AG09319 (cell line): ENCODE measurements around the gene PODNL1.
A peak's percentile ranks its signal among the peaks of the same experiment; 100 is the strongest.

Experiments used
- DNase-seq: peaks from one replicate; pipeline ENCODE4 v3.0.0-alpha.2; 2010; ENCODE audit warnings: low read depth; ENCODE audit errors: extremely low read depth
- TF ChIP-seq, protein P1 (sequence below): IDR thresholded peaks from 2 replicates; pipeline ENCODE4 v1.5.1; 2011; ENCODE audit warnings: low read depth, mild to moderate bottlenecking, inconsistent platforms, low read length, moderate library complexity

PODNL1 gene

DNA sequence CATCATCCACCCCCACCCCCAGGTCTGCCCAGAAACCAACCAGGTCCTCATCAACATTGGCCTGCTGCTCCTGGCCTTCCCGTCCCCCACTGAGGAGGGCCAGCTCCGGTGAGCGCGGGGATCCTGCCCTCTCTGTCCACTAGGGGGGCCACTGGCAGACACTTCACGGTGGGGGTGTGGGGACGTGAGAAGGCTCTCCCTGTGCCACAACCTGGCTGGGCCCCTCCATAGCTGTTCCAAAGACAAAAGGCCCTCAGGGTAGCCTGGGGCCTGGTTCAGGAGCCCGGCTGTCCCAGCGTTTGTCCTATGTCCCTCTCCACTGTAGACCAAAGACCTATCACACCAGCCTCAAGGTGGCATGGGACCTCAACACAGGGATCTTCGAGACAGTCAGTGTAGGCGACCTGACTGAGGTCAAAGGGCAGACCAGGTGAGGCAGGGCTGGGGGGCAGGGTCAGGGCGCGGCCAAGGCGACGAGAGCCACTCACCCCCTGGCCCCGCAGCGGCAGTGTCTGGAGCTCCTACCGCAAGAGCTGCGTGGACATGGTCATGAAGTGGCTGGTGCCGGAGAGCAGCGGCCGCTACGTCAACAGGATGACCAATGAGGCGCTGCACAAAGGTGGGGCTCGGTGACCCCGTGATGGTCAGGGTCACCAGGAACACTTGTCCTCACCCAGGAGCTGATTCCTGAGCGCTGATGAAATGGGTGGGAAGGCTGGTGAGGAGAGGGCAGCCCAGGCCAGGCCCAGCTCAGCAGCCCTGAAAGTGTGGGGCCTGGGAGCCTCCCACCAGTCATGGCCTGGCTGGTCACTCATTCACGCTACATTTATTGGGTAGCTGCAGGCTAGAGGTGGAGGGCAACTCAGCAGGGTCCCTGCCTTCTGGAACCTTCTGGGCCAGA lies 22.0 kb upstream of the PODNL1 start:
- TF ChIP-seq, protein P1, sequence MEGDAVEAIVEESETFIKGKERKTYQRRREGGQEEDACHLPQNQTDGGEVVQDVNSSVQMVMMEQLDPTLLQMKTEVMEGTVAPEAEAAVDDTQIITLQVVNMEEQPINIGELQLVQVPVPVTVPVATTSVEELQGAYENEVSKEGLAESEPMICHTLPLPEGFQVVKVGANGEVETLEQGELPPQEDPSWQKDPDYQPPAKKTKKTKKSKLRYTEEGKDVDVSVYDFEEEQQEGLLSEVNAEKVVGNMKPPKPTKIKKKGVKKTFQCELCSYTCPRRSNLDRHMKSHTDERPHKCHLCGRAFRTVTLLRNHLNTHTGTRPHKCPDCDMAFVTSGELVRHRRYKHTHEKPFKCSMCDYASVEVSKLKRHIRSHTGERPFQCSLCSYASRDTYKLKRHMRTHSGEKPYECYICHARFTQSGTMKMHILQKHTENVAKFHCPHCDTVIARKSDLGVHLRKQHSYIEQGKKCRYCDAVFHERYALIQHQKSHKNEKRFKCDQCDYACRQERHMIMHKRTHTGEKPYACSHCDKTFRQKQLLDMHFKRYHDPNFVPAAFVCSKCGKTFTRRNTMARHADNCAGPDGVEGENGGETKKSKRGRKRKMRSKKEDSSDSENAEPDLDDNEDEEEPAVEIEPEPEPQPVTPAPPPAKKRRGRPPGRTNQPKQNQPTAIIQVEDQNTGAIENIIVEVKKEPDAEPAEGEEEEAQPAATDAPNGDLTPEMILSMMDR: peak; percentile 16
- DNase-seq: no peak

DNA sequence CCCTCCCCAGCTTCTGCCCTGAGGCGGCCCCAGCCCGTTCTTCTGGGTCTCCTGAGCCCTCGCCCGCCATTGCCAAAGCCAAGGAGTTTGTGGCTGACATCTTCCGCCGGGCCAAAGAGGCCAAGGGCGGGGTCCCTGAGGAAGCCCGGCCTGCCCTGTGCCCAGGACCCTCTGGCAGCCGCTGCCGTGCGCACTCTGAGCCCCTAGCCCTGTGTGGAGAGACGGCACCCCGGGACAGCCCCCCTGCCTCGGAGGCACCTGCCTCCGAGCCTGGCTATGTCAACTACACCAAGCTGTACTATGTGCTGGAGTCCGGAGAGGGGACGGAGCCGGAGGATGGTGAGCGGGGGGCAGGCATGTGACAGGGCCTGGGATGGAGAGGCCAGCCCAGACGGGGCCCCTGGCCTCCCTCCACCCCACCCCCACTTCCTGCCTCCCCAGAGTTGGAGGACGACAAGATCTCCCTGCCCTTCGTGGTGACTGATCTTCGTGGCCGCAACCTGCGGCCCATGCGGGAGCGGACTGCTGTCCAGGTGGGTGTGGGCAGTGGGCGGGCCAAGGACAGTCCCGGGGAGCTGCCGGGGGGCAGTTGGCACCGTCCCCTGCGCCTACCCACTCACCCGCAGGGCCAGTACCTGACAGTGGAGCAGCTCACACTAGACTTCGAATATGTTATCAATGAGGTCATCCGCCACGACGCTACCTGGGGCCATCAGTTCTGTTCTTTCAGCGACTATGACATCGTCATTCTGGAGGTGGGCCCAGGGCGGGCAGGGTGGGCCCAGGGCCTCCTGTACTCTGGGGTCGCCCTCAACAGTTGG lies 21.1 kb upstream of the PODNL1 start:
- DNase-seq: no peak
- TF ChIP-seq, protein P1: no peak

DNA sequence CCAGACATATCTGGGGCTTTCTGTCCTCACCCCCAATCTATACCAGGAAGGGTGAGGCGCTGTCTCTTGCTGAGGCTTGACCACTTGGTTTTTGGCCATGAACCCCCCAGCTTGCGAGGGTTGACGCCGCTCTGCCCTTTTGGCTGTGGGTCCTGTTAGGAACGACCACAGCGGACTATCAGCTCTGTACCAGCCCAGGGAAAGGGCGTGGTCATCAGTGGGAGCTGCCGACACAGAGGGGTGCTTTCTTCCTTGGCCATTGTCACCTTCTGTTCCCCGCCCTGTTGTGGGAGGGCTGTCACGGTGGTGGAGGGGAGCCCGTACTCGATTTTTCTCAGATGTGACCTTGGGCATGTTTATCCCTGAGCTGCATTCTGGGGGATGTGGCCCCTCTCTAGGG lies 19.8 kb upstream of the PODNL1 start:
- no peak for DNase-seq
- TF ChIP-seq, protein P1: no peak

DNA sequence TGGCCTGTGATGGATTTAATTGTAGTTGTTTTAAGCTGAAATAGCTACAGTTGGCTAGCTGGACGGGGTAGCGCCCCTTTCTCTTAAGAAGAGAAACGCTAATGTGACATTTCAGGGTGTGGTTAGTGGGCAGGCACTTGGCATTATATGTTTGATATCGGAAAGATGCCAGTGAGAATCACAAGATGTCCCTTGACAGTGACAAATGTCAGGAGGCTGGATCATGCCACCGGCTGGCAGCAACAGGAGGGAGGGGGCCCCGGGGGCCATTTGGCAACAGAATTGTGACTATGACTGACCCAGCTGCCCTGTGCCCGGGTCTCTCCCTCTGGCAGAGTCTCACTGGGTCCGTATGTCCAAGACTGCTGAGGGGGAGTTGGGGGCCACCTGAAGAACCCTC lies 18.8 kb upstream of the PODNL1 start:
- DNase-seq: no peak
- TF ChIP-seq, protein P1: no peak

DNA sequence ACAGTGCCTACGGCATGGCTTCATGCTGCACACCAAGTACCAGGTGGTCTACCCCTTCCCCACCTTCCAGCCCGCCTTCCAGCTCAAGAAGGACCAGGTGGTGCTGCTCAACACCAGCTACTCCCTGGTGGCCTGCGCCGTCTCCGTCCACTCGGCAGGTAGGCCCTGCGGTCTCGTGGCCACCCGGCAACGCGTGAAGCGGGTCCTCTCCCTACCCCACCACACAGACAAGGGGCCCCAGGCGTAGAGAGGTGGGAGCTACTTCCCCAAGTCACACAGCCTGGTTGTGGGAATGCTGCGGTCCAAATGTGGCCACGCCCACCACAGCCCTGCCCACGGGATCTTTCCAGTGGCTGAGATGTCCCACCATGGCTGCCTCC lies 18.1 kb upstream of the PODNL1 start:
- no peak for DNase-seq
- TF ChIP-seq, protein P1: no peak

DNA sequence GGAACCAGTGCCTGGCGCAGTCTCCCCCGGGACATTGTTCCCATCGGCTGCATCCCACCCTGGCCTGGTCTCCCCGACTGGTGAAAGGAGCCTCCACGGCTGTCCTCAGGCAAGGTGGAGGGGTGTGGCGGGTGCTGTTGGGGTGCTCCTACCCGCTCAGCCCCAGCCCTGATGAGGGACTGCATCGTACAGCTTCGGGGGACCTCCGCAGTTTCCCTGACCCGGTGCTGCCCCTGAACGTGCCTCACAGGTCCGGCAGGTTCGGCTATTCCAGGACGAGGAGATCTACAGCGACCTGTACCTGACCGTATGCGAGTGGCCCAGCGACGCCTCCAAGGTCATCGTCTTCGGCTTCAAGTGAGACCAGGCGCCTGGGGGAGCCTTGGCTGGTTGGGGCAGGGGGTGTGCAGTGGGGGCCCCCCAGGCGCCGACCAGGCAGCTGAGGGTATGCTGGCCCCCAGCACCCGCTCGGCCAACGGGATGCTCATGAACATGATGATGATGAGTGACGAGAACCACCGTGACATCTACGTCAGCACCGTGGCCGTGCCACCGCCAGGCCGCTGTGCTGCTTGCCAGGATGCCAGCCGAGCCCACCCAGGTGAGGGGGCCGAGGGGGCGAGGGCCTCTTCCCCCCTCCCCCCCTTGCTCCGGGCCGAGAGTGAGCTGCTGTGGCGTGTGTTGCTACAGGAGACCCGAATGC lies 17.6 kb upstream of the PODNL1 start:
- no peak for DNase-seq
- TF ChIP-seq, protein P1: no peak
